Measurements from ENCODE around the gene AKAP1.

GRCh38 chr17:57044976-57045867 lies 39.8 kb upstream of the AKAP1 start:
- TF ChIP-seq SUZ12 (IDR thresholded peaks at IDR 0.05) (no peak), BHLHE40 (IDR thresholded peaks at IDR 0.05; ENCODE audit: borderline replicate concordance) (no peak), HDGF (IDR thresholded peaks at IDR 0.05; ENCODE audit: borderline replicate concordance) (no peak), ARNT (IDR thresholded peaks at IDR 0.05) (no peak), ZNF384 (IDR thresholded peaks at IDR 0.05) (no peak), FOXA1 (IDR thresholded peaks at IDR 0.05) (no peak), FOXM1 (IDR thresholded peaks at IDR 0.05; ENCODE audit: borderline replicate concordance) (no peak), SP1 (IDR thresholded peaks at IDR 0.05) (no peak), FOXK2 (IDR thresholded peaks at IDR 0.05) (no peak)

Measured in HEK293T (cell line).